Transverse colon (tissue), 3 donors: ENCODE results near the gene RIPOR1.

Experiments used
- CTCF ChIP-seq, 5 experiments: fragments of 200-600 bp in 3 of 5; fragments of 450-650 bp in 2 of 5; sonication (generic) in 3 of 5; IDR thresholded peaks; 1 replicate in 2 of 5; 2 replicates in 3 of 5; pipeline ENCODE4 v1.5.1; 2016 to 2017; ENCODE audit warnings: antibody characterized with exemption in 5 of 5, inconsistent platforms in 3 of 5, mild to moderate bottlenecking in 2 of 5, moderate library complexity in 1 of 5
- POLR2A ChIP-seq: fragments of 450-650 bp; IDR thresholded peaks from one replicate; pipeline ENCODE4 v1.6.1; 2016; ENCODE audit warnings: antibody characterized with exemption, mild to moderate bottlenecking, moderate library complexity

- TF ChIP-seq POLR2A (no peak), CTCF (IDR thresholded peaks at IDR 0.05) (no peak)
Measured at GRCh38 chr16:67538666-67539101, 10.1 kb downstream of the RIPOR1 start.
